NCI-H1092 (cell line): ENCODE data around the gene CD82.
A peak's percentile ranks its signal among the peaks of the same experiment; 100 is the strongest.
"Not testable (repeated sequence)": the region's sequence is repeated elsewhere in the genome, so short reads cannot be mapped to it uniquely, and the experiment has no call there.

ENCODE experiments used
- DNase-seq: peaks from one replicate; lab custom pipeline; 2025; lab: John Stamatoyannopoulos, UW

CD82 gene

GRCh38 chr11:44535191-44535980 is 30.1 kb upstream of the CD82 start:
- no peak for DNase-seq

GRCh38 chr11:44536788-44537516 is 28.5 kb upstream of the CD82 start:
- DNase-seq: no peak

DNA sequence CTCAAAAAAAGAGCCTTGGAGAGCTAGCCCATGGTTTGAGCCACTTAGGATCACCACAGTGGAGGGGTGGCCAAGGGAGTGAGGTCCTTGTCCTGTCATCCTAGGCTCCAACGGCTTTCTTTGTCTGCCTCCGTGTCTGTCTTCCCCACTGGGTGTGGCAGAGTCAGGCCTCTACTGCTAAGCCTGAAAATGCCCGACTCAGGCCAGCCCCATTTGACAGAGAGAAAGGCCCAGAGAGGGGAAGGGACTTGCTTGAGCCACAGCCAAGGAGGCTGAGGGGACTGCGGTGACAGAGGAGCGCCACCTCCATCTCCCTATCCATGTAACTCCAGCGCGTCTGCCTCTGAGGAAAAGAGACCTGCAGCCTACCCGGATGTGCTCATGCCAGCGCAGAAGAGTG is 27.8 kb upstream of the CD82 start:
- no peak for DNase-seq

DNA sequence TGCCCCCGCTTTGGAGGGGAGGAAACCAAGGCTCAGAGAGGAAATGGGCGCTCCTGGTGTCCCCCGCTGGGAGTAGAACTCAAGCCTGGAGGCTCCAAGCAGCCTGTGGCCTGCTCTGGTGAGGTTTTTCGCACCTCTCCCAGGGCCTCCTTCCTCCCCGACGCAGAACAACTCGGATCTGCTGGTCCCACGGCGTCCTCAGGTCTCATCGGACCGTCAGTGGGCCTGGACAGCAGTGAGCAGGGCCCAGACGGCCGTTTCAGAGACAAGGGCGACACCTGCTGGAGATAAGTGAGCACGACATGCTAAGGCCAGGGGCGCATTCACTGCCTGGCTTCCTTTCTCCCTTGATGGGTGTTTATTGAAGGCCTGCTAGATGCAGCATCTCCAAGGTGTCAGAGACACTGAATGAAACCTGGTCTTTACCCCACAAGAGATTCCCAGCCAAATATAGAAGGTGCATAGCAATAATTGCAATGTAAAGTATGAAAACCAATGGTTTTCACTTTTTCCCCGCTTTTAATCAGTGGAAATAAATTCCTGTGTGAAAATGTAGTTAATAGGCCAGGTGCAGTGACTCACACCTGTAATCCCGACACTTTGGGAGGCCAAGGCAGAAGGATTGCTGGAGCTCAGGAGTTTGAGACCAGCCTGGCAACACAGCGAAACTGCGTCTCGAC is 26.9 kb upstream of the CD82 start:
- DNase-seq: peak; percentile 65

DNA sequence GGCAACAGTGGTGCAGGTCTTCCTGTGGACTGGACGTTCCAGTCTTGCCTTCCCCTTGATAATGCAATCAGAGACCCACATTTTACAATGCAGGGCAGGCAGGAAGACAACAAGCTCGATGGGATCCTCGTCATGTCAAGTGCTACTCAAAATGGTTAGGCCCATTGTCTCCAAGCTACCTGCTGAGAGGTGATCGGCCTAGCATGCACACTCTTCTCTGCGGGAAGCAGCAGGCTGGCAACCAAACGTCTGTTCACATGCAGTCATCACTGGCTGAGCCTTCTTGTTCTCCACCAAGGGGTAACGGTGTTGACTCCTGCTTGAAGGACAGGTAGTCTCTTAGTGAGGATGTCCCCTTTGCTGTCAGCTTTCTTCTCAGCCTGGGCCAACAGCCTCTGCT is 25.5 kb upstream of the CD82 start:
- DNase-seq: peak; percentile 72

DNA sequence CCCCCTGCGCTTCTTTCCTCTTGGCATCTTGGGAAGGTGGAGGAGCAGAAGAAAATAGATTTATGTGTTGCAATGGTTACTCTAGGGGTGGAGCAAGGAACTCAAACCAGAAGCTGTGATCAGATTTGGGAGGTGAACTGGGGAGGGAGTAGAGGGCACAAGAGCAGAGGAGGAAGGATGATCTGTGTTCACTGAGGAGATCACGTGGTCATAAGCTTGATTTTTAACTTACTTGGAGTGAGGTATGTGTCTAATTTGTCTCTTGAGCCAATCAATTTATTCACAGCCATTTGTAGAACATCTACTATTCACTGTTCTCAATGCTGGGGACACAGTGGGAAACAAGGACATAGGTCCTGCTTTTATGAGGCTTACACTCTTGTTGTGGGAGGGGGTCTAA is 24.8 kb upstream of the CD82 start:
- DNase-seq: no peak

DNA sequence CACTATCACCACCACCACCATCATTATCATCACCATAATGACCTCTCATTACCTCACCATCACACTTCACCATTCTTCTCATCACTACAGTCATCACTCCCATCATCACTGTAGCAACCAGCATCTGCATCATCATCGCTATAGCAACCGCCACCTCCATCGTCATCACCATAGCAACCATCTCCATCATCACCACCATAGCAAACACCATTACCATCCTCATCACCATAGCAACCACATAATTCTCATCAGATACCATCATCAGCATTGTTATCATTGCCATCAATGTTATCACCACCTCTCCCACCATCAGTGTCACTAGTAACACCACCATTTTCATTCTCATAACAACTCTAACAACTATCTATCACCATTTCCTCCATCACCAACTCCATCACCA is 23.1 kb upstream of the CD82 start:
- no peak for DNase-seq

GRCh38 chr11:44546984-44547383 is 18.5 kb upstream of the CD82 start:
- DNase-seq: not testable (repeated sequence)

DNA sequence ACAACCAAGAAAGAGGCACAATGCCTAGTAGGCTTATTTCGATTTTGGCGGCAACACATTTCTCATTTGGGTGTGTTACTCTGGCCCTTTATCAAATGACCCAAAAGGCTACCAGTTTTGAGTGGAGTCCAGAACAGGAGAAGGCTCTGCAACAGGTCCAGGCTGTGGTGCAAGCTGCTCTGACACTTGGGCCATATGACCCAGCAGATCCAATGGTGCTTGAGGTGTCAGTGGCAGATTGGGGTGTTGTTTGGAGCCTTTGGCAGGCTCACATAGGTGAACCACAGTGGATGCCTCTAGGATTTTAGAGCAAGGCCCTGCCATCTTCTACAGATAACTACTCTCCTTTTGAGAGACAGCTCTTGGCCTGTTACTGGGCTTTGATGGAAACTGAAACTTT is 17.9 kb upstream of the CD82 start:
- not testable (repeated sequence) for DNase-seq

DNA sequence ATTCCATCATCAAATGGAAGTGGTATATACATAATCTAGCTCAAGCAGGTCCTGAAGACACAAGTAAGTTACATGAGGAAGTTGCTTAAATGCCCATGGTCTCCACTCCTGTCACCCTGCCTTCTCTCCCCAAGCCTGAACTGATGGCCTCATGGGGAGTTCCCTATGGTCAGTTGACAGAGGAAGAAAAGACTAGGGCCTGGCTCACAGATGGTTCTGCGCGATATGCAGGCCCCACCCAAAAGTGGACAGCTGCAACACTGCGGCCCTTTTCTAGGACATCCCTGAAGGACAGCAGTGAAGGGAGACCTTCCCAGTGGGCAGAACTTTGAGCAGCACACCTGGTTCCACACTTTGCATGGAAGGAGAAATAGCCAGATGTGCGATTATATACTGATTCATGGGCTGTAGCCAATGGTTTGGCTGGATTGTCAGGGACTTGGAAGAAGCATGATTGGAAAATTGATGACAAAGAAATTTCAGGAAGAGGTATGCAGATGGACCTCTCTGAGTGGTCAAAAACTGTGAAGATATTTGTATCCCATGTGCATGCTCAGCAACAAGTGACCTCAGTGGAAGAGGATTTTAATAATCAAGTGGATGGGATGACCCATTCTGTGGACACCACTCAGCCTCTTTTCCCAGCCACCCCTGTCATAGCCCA is 17.3 kb upstream of the CD82 start:
- no peak for DNase-seq

DNA sequence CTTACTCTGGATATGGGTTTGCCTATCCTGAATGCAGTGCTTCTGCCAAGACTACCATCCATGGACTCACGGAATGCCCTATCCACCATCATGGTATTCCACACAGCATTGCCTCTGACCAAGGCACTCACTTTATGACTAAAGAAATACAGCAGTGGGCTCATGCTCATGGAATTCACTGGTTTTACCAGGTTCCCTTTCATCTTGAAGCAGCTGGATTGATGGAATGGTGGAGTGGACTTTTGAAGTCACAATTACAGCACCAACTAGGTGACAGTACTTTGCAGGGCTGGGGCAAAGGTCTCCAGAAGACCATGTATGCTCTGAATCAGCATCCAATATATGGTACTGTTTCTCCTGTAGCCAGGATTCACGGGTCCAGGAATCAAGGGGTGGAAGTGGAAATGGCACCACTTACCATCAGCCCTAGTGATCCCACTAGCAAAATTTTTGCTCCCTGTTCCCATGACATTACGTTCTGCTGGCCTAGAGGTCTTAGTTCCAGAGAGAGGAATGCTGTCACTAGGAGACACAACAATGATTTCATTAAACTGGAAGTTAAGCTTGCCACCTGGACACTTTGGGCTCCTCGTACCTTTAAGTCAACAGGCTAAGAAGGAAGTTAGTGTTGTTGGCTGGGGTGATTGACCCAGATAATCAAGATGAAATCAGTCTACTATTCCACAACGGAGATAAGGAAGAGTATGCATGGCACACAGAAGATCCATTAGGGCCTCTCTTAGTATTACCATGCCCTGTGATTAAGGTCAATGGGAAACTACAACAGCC is 16.3 kb upstream of the CD82 start:
- not testable (repeated sequence) for DNase-seq

GRCh38 chr11:44550123-44550522 is 15.3 kb upstream of the CD82 start:
- DNase-seq: no peak

DNA sequence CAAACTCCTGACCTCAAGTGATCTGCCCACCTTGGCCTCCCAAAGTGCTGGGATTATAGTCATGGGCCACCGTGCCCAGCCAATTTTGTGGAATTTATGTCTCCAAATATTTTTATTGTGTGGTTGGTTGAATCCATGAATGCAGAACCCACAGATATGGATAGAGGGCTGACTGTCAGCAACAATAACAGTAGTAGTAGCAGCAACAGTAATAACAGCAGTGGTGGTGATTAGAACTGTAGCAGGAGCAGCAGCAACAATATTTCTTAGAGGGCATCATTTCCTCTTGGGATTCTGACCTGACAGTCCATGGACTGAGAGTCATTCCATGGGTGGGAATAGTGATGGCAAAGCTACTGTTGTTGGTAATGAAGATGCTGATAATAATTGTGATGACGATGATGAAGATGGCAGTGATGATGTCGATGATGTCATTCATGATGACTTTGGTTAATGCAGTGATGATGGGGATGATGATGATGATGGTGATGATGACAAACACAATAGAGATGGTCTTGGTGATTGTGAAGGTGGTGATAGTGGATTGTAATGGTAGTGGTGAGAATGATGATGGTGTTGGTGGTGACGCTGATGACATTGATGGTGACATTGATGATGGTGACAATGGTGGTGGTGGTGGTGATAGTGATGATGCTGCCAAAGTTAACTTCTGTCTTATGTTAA is 13.9 kb upstream of the CD82 start:
- no peak for DNase-seq

GRCh38 chr11:44555031-44555800 is 10.2 kb upstream of the CD82 start:
- DNase-seq: no peak

DNA sequence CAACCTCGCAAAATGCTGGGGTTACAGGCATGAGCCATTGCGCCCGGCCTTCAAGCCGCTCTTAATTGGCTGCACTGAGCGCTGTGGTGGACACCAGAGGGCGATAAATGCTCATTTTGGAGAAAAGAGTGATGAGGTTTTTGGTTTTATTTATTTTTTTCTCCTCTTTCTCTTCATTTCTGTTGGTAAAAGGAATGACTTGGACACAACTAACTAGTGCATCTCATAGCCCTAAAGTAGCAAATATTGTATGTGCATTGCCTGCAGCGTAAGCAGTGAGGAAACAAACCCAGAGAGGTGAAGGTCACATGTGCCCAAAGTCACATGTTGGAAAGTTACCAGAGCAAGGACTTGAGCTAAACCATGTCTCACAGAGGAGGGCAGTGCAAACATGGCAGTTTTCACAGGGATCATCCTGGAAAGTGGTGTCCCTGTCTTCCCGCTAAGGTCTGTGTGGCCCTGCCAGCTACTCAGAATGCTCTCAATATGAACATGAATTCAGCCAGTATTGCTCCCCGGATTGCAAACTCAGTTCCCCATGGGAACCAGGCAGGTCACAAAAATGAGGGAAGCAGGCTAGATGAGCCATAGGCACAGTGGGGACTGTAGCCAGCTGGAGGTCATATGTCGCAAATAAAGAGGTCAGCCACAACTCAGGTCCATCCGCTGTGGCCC is 8.6 kb upstream of the CD82 start:
- peak; percentile 23 for DNase-seq

DNA sequence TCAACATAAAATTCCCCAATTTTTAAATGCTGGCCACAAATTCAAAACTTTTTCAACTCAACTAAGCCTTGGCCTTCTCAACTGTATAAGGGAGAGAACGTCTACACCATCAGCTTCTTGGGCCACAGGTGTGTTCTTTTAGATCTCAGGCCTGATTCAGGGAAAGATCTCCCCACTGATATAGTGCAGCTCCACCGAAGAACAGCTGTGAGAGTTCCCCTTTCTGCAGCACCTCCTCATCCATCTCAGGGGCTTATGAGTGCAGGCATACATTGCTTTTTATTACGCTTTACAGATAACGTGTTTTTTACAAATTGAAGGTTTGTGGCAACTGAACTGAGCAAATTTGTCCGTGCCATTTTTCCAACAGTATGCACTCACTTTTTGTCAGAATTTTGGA is 8.0 kb upstream of the CD82 start:
- DNase-seq: no peak

DNA sequence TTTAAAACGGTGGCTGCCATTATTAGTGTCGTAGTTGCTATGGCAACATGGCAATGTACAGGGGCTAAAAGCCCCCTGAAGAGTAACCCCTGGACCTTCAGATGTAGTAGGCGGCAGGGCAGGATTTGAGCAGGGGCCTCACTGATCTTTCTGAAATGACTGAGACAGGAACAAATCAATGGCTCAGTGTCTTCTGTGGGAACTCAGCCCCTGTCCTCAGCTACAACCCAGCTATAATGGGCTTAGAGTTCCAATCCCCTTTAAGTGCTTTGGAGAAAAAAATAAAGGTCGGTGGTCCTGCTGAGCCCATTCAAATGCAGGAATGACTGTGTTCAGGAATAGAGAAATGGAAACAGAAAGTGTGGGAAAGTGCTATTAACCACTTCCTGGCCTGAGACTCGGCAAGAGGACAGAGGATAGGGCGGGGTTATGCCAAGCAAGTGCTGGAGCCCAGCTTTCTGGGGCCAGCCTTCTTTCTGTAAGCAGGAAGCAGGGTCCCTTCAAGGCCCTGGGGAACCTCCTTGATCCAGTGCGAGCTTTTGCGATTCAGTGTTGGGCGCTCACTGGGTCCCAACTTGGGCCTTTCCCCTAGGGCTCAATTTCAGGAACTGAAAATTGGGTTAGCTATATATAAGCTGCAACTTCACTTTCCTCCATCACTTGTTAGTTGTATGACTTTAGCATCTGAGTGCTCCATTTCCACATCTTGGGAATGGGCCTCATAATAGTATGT is 6.1 kb upstream of the CD82 start:
- no peak for DNase-seq

GRCh38 chr11:44559940-44560300 is 5.5 kb upstream of the CD82 start:
- not testable (repeated sequence) for DNase-seq

DNA sequence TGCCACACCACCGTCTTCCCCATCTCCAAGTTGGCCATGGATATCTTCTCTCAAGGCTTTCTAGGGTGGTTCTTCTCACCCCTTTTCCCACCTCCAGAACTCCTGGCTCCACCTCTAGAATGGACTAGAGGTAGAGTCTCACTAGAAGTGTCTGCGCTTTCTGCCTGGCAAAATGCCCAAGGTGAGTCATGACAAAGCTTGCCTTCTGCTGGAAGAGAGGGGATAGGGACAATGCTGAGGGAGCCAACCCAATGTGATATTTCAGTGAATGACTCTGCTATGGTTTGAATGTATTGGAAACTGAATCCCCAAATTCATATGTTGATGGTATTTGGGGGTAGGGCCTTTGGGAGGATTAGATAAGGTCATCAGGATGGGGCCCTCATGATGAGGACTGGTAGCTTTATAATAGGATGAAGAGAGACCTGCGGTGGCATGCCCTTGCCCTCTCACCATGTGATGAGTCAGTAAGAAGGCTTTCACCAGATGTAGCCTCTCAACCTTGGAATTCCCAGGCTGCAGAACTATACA is 4.1 kb upstream of the CD82 start:
- DNase-seq: no peak
